ENCODE results near the gene ASB2.

DNA sequence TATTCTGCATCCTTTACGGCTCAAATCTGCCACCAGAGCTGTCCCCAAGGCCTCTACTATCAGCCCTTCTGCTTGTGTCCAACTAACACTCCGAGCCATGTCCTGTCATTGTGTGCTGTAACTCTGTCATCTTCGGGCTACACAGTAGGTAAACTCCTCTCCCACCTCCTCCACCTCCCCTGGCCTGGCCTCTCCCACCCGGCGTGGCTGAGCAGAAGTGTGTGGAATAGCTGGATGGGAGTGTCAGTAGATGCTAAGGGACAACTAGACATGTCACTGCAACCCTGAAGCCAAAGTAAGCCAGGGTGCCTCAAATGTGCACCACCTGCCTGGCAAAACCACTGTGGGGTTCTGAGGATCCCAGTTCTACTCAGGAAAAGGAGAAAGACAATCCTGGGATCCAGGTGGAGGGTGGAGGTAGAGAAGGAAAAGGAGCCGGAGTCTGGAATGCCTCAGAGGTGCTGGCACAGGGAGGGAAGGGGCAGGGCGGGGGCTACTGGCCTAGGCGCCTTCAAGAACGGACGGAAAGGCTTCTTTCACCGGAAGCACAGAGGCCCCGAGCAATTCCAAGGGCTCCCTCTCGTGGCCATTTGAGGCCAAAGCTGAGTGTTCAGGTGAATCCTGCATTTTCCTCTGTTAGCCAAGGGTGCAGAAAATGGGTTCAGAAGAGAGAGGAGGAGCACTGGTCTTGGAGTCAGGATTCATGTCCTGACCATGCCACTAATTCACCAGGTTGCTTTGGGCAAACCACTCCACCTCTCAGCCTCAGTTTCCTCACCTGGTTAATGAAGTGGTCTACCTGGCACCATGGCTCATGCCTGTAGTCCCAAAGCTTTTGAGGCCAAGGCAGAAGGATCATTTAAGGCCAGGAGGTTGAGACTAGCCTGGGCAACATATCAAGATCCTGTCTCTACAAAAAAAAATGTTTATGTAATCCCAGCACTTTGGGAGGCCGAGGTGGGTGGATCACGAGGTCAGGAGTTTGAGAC is 69.7 kb downstream of the ASB2 start:
- TF ChIP-seq POLR2A (IDR thresholded peaks at IDR 0.05) (no peak), CTCF (IDR thresholded peaks at IDR 0.05) (peak in 3 of 4 experiments; percentile 65 to 67 (median 66))

Data from prostate gland (tissue), 2 donors.